ENCODE measurements around the gene GGA2. TPM values are rescaled to one million over a fixed set of nuclear protein-coding genes. Genes with fewer than 3 reads are reported as not detected.
"Not testable (repeated sequence)": the region's sequence is repeated elsewhere in the genome, so short reads cannot be mapped to it uniquely, and the experiment has no call there.

Gene GGA2
- 25.0 and 28.8 TPM in 2 replicates for total RNA-seq (2014; rRNA removed; shearing (Covaris generic))

GRCh38 chr16:23510164-23510914, at the start of gene GGA2:
Gene GGA2 (minus strand): TSS chr16:23510494. CDS start chr16:23510411, 83 bp downstream.
- peak; percentile 69 for DNase-seq (ENCODE audit: low spot score)

GRCh38 chr16:23557779-23558702, 47.7 kb upstream of the GGA2 start:
- DNase-seq (ENCODE audit: low spot score) = no peak

DNA sequence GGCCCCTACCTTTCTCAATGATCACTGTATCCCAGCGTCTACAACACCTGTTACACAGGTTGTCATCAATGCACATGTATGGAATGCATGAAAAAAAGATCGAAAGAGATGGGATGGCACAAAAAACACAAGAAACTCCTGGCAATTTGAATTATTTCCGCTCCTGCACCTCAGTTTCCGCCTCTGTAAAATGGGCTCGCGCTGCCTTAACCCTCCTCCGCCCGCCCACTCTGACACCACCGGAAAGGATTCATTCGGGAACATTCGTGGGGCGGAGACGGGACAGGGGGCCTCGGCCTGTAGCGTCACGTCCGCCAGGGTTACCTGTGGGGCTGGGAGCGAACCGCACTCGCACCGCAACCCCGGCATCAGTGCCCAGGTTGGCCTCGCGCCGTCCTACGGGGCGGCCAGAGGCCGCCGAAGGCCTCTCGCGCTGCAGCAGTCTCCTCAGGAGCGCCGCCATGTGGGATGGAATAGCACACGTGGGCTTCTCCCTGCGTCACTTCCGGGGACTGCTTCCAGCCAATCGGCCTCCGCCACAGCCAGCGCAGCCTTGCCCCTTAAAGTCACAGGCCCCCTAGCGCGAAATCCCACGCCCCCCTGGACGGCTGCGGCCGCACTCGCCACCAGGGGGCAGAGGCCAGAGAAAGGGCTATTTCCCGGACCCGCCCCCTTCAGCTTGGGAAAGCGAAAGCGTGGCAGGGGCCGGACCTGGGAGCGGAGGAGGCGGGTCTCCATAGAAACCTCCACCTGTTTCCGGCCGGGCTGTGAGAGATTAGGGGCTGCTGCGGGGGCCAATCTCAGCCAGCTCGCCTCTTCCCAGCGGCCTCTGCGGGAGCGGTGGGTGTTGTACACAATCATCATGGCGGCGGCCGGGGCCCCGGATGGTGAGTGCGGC, 46.8 kb upstream of the GGA2 start, which contains the start of the genes EARS2 and UBFD1:
Gene EARS2 (minus strand): TSS at position 470 of the 898 bp plus-strand sequence. CDS start 7 bp downstream, at position 463.
Gene UBFD1 (plus strand): TSS at position 847 of the 898 bp plus-strand sequence. CDS start 16 bp downstream, at position 863.
- DNase-seq (ENCODE audit: low spot score) = peak; percentile 96

- DNase-seq (ENCODE audit: low spot score) = no peak
Observed at GRCh38 chr16:23554536-23554935, 44.2 kb upstream of the GGA2 start.

- no peak for DNase-seq (ENCODE audit: low spot score)
Observed at GRCh38 chr16:23552161-23552560, 41.9 kb upstream of the GGA2 start.

GRCh38 chr16:23549938-23550337, 39.6 kb upstream of the GGA2 start:
- no peak for DNase-seq (ENCODE audit: low spot score)

DNA sequence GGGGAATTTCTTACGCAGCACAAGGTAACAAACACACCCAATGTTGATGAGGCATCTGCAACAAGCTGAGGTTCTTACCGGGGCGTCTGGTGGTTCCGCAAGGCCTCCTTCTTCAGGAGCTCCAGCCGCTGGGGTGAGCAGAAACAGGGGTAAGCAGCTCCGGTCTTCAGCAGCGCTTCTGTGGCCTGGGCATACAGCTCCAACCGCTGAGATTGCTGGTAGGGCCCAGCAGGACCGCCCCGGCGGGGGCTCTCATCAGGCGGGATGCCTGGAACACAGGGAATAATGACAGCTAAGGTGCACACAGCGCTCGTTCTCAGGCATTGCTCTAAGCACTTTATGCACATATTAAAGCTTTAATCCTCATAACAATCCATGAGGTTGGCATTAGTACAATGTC, 34.1 kb upstream of the GGA2 start:
- no peak for DNase-seq (ENCODE audit: low spot score)

- DNase-seq (ENCODE audit: low spot score) = not testable (repeated sequence)
Observed at GRCh38 chr16:23540817-23541178, 30.5 kb upstream of the GGA2 start.

GRCh38 chr16:23539984-23540816, 29.9 kb upstream of the GGA2 start:
- no peak for DNase-seq (ENCODE audit: low spot score)

- no peak for DNase-seq (ENCODE audit: low spot score)
Observed at GRCh38 chr16:23538919-23539278, 28.6 kb upstream of the GGA2 start.

- DNase-seq (ENCODE audit: low spot score) = no peak
Observed at GRCh38 chr16:23537390-23537789, 27.1 kb upstream of the GGA2 start.

DNA sequence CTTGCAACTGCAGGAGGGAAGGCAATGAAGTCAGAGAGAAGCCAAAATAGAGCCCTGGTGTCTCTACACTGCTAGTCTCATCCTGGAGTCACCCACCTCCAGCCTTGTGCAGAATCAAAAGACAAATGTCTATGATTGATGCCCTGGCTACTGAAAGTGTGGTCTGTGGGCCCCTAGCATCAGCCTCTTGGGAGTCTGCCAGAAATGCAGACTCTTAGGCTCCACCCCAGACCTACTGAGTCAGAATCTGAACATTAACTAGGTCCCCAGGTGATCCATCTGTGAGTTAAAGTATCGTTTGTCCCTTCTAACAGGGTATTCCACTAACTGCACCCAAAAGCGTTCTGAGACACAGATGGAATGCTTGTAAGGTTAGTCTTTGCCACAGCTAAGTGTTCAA, 25.6 kb upstream of the GGA2 start:
- DNase-seq (ENCODE audit: low spot score) = no peak

GRCh38 chr16:23534868-23535860, 24.9 kb upstream of the GGA2 start:
- DNase-seq (ENCODE audit: low spot score) = no peak

- DNase-seq (ENCODE audit: low spot score) = no peak
Observed at GRCh38 chr16:23532448-23532847, 22.2 kb upstream of the GGA2 start.

- no peak for DNase-seq (ENCODE audit: low spot score)
Observed at GRCh38 chr16:23530062-23530461, 19.8 kb upstream of the GGA2 start.

DNA sequence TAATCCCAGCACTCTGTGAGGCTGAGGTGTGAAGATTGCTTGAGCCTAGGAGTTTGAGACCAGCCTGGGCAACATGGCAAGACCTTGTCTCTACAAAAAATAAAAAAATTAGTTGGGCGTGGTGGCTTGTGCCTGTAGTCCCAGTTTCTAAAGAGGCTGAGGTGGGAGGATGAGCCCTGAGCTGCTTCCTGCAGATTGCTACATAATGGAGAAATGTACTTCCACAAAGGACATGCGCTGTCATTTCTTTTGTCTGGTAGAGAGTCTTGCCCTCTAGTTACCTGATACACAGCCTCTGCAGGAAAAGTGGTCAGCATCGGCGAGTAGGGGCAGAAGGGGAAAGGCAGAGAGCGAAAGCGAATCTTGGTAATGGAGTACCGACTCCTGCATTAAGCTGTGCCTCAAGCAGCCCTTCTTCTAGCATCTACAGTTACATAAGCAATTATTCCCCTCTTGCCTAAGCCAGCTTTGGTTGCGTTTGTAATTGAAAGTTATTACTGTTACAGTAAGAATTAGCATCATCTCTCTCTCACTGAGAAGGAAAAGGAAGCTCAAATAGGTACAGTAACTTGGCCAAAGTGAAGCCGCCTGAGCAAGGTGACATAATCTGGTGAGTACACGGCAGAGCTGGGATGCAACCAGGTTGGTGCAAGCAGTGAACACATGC, 18.5 kb upstream of the GGA2 start:
- DNase-seq (ENCODE audit: low spot score) = no peak

GRCh38 chr16:23527961-23528643, 17.8 kb upstream of the GGA2 start:
- no peak for DNase-seq (ENCODE audit: low spot score)

DNA sequence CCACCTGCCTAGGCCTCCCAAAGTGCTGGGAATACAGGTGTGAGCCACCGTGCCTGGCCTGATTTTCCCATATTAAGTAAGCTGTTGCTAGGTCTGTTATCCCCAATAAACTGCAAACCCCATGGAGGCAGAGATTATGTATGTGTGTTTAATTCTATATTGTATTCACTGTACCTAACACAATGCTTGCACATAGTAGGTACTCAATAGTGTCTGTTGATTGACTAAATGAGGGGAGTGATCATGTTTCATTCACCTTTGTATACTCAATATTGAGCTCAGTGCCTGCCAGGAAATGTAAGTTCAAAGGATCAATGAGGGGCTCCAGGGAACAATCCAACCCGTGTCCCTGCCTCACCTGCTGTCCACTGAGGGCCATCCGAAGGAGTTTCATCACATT, 14.6 kb upstream of the GGA2 start:
- no peak for DNase-seq (ENCODE audit: low spot score)
